Measurements from ENCODE around the gene SPACA4. TPM values are rescaled to one million over a fixed set of nuclear protein-coding genes. Genes with fewer than 3 reads are reported as not detected.

The SPACA4 gene
- polyA plus RNA-seq, 3 donors from 2014 or later: not detected

DNA sequence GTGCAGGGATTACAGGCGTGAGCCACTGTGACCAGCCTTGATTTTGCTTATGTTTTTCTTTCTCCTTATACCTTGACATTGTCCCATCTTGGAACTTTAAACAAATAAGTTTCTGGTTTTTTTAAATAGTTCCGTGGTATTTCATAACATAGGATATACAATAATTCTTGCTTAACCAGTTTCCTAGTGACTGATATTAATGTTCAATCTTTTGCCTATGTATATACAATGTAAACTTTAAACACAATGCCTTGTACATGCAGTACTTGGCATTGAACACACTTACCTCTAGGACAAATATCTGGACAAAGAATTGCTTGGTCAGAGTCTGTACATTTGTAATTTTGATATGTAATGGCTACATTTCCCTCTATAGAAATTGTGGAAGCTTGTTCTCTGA, 24.4 kb upstream of the SPACA4 start:
- peaks cover 1 to 6% (median 5%) of the 10 kb centered on the region in 3 donors for H3K27me3 Mint-ChIP-seq (ENCODE audit: low read depth in 3 of 3)
- H3K27ac Mint-ChIP-seq: no peak overlapping the region

DNA sequence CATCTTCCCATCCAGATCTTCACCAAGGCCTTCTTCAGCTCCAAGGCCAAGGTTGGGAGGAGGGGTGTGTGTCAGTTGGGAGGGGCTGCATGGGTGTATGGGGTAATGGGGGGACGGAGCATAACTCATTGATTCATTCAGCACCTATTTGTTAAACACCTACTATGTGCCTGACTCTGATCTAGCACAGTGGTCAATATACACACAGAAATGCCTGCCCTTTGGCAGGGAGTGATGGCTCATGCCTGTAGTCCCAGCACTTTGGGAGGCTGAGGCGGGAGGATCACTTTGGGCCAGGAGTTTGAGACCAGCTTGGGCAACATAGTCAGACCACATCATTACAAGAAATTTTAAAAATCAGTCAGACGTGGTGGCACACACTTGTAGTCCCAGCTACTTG, 19.2 kb upstream of the SPACA4 start:
- DNase-seq: no peak
- Mint-ChIP-seq H3K36me3 (no peaks in the 10 kb centered on the region), H3K27ac (no peak overlapping the region), H3K9me3 (no peaks in the 10 kb centered on the region), H3K27me3 (ENCODE audit: low read depth in 3 of 3) (peaks cover 1 to 6% (median 5%) of the 10 kb centered on the region in 3 donors), H3K4me1 (peaks cover 8 to 9% of the 10 kb centered on the region in 2 donors), H3K4me3 (no peak overlapping the region)

More for the DNA sequence above, 24.4 kb upstream of the SPACA4 start:
- H3K9me3 Mint-ChIP-seq: no peaks in the 10 kb centered on the region
- no peak for DNase-seq
- no peak overlapping the region for H3K4me3 Mint-ChIP-seq
- peaks cover 0 to 2% of the 10 kb centered on the region in 2 donors for H3K4me1 Mint-ChIP-seq
- H3K36me3 Mint-ChIP-seq: no peaks in the 10 kb centered on the region

GRCh38 chr19:48588670-48589401, 17.7 kb upstream of the SPACA4 start:
- Mint-ChIP-seq H3K36me3 (no peaks in the 10 kb centered on the region), H3K9me3 (no peaks in the 10 kb centered on the region), H3K27ac (peak overlapping the region in 2 of 6 donors; percentile 72 to 81), H3K4me1 (peaks cover 8 to 9% of the 10 kb centered on the region in 2 donors), H3K4me3 (peak overlapping the region; percentile 12 to 85 (median 73)), H3K27me3 (ENCODE audit: low read depth in 3 of 3) (peaks cover 1 to 4% (median 2%) of the 10 kb centered on the region in 3 donors)
- peak; percentile 76 to 84 (median 79) for DNase-seq

GRCh38 chr19:48591021-48591420, 15.5 kb upstream of the SPACA4 start:
- H3K27me3 Mint-ChIP-seq (ENCODE audit: low read depth in 3 of 3): peaks cover 0 to 1% (median 0%) of the 10 kb centered on the region in 3 donors
- H3K36me3 Mint-ChIP-seq: no peaks in the 10 kb centered on the region
- DNase-seq: no peak
- H3K27ac Mint-ChIP-seq: no peak overlapping the region
- H3K9me3 Mint-ChIP-seq: no peaks in the 10 kb centered on the region
- H3K4me3 Mint-ChIP-seq: no peak overlapping the region
- H3K4me1 Mint-ChIP-seq: peaks cover 6 to 8% of the 10 kb centered on the region in 2 donors

- Mint-ChIP-seq H3K27me3 (ENCODE audit: low read depth in 3 of 3) (peaks cover 0 to 1% (median 0%) of the 10 kb centered on the region in 3 donors), H3K4me3 (peak overlapping the region in 1 of 5 donors; percentile 27), H3K9me3 (no peaks in the 10 kb centered on the region), H3K4me1 (no peaks in the 10 kb centered on the region), H3K27ac (peak overlapping the region in 2 of 6 donors; percentile 14 to 58), H3K36me3 (no peaks in the 10 kb centered on the region)
- no peak for DNase-seq
Observed at GRCh38 chr19:48595171-48595570, 11.4 kb upstream of the SPACA4 start.

DNA sequence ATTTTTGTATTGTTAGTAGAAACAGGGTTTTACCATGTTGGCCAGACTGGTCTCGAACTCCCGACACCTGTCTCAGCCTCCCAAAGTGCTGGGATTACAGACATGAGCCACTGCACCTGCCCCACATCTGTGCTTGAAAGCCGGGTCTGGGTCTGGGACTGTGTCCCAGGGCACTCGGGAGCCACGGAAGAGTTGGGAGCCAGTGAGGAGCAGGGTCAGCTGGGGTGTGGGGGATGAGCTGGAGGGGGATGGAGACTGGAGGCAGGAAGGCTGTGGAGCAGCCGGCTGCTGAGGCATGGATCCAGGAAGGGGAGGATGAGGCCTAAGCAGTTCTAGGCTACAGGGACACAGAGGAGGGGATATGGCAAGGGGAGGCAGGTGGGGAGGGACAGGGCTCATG, 10.7 kb upstream of the SPACA4 start:
- H3K4me3 Mint-ChIP-seq: no peak overlapping the region
- H3K36me3 Mint-ChIP-seq: no peaks in the 10 kb centered on the region
- no peak overlapping the region for H3K27ac Mint-ChIP-seq
- peaks cover 0 to 3% (median 1%) of the 10 kb centered on the region in 3 donors for H3K27me3 Mint-ChIP-seq (ENCODE audit: low read depth in 3 of 3)
- H3K9me3 Mint-ChIP-seq: no peaks in the 10 kb centered on the region
- H3K4me1 Mint-ChIP-seq: no peaks in the 10 kb centered on the region
- no peak for DNase-seq

DNA sequence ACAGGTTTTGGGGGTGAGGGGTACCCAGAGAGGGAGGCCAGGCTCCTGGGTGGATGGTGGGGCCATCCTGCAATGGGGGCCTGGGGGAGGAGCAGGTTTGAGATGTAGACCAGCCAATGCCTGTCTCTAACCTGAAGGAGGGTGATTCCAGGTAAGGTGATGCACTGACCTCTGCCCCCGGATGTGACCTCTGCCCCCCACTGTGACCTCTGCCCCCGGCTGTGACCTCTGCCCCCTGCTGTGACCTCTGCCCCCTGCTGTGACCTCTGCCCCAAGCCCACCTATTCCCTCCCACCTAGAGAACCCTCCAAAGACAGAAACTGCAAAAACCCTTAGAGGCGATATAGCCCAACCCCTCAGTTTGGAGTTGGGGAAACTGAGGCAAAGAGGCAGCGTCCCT, 10.3 kb upstream of the SPACA4 start:
- no peak for DNase-seq
- no peaks in the 10 kb centered on the region for H3K4me1 Mint-ChIP-seq
- peaks cover 0 to 3% (median under 1%) of the 10 kb centered on the region in 3 donors for H3K27me3 Mint-ChIP-seq (ENCODE audit: low read depth in 3 of 3)
- H3K9me3 Mint-ChIP-seq: no peaks in the 10 kb centered on the region
- no peaks in the 10 kb centered on the region for H3K36me3 Mint-ChIP-seq
- H3K27ac Mint-ChIP-seq: no peak overlapping the region
- no peak overlapping the region for H3K4me3 Mint-ChIP-seq

DNA sequence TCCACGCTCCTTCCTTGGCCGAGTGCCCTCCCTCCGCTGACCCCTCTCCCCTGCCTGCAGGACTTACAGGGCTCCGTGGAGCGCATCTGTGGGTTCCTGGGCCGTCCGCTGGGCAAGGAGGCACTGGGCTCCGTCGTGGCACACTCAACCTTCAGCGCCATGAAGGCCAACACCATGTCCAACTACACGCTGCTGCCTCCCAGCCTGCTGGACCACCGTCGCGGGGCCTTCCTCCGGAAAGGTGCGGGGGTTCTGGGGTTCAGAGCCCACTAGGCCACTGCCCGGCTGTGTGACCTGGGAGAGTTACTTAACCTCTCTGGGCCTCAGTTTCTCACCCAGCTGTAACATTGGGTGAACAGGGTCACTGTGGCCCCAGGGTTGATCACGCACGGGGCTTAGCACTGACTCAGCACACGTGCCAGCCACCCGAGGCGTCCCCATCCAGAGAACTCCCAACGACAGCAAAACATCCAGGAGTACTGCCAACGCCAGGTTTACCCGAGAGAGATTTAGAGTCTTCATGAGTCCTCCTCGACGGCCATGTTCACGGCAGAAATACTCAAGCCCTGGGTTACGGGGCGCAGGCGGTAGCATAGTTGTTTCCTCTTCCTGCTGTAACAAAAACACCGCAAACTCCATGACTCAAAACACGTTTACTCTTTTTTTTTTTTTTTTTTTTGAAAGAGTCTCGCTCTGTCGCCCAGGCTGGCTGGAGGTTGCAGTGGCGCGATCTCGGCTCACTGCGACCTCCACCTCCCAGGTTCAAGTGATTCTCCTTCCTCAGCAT, 9.7 kb upstream of the SPACA4 start:
- H3K9me3 Mint-ChIP-seq: no peaks in the 10 kb centered on the region
- DNase-seq: peak in 1 of 3 donors; percentile 39
- H3K36me3 Mint-ChIP-seq: no peaks in the 10 kb centered on the region
- H3K27me3 Mint-ChIP-seq (ENCODE audit: low read depth in 3 of 3): peaks cover 0 to 3% (median 0%) of the 10 kb centered on the region in 3 donors
- no peaks in the 10 kb centered on the region for H3K4me1 Mint-ChIP-seq
- H3K4me3 Mint-ChIP-seq: peak overlapping the region in 1 of 5 donors; percentile 55
- H3K27ac Mint-ChIP-seq: peak overlapping the region in 2 of 6 donors; percentile 30 to 39

DNA sequence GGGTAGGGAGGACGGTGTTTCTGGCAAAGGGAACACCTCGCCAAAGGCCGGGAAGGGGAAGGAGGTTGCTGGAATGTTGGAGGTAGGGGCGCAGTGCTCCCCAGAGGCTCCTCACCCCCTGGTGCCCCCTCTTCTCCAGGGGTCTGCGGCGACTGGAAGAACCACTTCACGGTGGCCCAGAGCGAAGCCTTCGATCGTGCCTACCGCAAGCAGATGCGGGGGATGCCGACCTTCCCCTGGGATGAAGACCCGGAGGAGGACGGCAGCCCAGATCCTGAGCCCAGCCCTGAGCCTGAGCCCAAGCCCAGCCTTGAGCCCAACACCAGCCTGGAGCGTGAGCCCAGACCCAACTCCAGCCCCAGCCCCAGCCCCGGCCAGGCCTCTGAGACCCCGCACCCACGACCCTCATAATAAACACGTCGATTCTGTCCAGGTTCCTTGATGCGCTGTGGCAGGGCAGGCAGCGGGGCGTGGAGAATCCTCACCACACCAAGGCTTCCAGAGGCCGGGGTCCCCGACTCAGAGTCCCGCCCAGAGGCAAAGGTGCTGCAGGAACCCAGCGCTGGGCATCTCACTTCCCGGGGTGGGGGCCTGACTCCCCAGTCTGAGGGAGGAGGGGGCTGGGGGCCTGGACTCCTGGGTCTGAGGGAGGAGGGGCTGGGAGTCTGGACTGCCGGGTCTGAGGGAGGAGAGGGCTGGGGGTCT, 7.4 kb upstream of the SPACA4 start:
- peaks cover 0 to 3% (median 0%) of the 10 kb centered on the region in 3 donors for H3K27me3 Mint-ChIP-seq (ENCODE audit: low read depth in 3 of 3)
- H3K9me3 Mint-ChIP-seq: no peaks in the 10 kb centered on the region
- H3K4me3 Mint-ChIP-seq: no peak overlapping the region
- no peaks in the 10 kb centered on the region for H3K4me1 Mint-ChIP-seq
- H3K36me3 Mint-ChIP-seq: no peaks in the 10 kb centered on the region
- no peak for DNase-seq
- H3K27ac Mint-ChIP-seq: no peak overlapping the region

GRCh38 chr19:48600679-48601417, 5.7 kb upstream of the SPACA4 start:
- Mint-ChIP-seq H3K27ac (no peak overlapping the region), H3K4me1 (no peaks in the 10 kb centered on the region)
- DNase-seq: no peak

DNA sequence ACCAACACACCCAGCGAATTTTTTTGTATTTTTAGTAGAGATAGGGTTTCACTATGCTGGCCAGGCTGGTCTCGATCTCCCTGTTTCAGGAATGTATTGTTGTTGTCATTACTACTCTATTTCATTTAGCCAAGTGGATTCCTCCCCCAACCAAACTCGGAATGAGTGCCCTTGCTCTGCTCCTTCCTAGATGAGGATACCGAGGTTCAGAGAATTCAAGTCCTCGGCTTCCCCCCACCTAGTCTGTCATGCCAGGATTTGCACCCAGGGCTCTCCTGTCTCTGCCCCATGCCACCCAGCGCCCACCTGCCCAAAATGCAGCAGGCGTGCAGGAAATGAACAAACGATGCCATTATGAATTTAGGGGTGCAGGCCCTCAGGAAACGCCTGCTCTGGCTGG, 3.5 kb upstream of the SPACA4 start:
- DNase-seq: no peak
- peaks cover 0 to 3% (median 0%) of the 10 kb centered on the region in 3 donors for H3K27me3 Mint-ChIP-seq (ENCODE audit: low read depth in 3 of 3)
- H3K36me3 Mint-ChIP-seq: no peaks in the 10 kb centered on the region
- no peaks in the 10 kb centered on the region for H3K4me1 Mint-ChIP-seq
- H3K4me3 Mint-ChIP-seq: no peak overlapping the region
- H3K27ac Mint-ChIP-seq: no peak overlapping the region
- no peaks in the 10 kb centered on the region for H3K9me3 Mint-ChIP-seq

More at GRCh38 chr19:48600679-48601417, 5.7 kb upstream of the SPACA4 start:
- peaks cover 0 to 3% (median 0%) of the 10 kb centered on the region in 3 donors for H3K27me3 Mint-ChIP-seq (ENCODE audit: low read depth in 3 of 3)
- no peak overlapping the region for H3K4me3 Mint-ChIP-seq
- no peaks in the 10 kb centered on the region for H3K9me3 Mint-ChIP-seq
- no peaks in the 10 kb centered on the region for H3K36me3 Mint-ChIP-seq

GRCh38 chr19:48603449-48603848, 3.1 kb upstream of the SPACA4 start:
- H3K36me3 Mint-ChIP-seq: no peaks in the 10 kb centered on the region
- DNase-seq: no peak
- H3K4me3 Mint-ChIP-seq: no peak overlapping the region
- peaks cover 0 to 3% (median 0%) of the 10 kb centered on the region in 3 donors for H3K27me3 Mint-ChIP-seq (ENCODE audit: low read depth in 3 of 3)
- no peaks in the 10 kb centered on the region for H3K4me1 Mint-ChIP-seq
- no peak overlapping the region for H3K27ac Mint-ChIP-seq
- no peaks in the 10 kb centered on the region for H3K9me3 Mint-ChIP-seq

DNA sequence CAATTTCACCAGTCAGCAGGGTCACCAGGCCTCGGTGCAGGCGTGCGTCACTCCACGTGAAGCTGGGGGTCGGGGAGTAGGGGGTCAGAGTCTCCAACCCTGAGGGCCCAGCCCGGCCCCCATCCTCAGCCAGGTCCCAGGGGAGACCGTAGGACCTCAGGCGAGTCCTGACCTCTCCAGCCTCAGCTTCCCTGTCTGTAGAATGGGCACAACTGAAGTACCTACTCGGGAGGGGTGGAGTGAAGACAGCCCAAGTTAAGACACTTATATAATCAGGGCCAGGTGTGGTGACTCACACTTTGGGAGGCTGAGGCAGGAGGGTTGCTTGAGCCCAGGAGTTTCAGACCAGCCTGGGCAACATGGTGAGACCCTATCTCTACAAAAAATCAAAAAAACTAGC, 2.7 kb upstream of the SPACA4 start:
- Mint-ChIP-seq H3K4me1 (peaks cover 0 to 4% of the 10 kb centered on the region in 2 donors), H3K36me3 (no peaks in the 10 kb centered on the region), H3K27ac (no peak overlapping the region), H3K9me3 (no peaks in the 10 kb centered on the region), H3K4me3 (no peak overlapping the region), H3K27me3 (ENCODE audit: low read depth in 3 of 3) (peaks cover 0 to 3% (median 0%) of the 10 kb centered on the region in 3 donors)
- no peak for DNase-seq

Data from immature natural killer cell (primary cell).